ENCODE data around the gene DPP10. TPM values are rescaled to one million over a fixed set of nuclear protein-coding genes. Genes with fewer than 3 reads are reported as not detected.

The DPP10 gene
- total and polyA plus RNA-seq, 4 donors, result 0.04 to 4.1 (median 0.48) TPM

DNA sequence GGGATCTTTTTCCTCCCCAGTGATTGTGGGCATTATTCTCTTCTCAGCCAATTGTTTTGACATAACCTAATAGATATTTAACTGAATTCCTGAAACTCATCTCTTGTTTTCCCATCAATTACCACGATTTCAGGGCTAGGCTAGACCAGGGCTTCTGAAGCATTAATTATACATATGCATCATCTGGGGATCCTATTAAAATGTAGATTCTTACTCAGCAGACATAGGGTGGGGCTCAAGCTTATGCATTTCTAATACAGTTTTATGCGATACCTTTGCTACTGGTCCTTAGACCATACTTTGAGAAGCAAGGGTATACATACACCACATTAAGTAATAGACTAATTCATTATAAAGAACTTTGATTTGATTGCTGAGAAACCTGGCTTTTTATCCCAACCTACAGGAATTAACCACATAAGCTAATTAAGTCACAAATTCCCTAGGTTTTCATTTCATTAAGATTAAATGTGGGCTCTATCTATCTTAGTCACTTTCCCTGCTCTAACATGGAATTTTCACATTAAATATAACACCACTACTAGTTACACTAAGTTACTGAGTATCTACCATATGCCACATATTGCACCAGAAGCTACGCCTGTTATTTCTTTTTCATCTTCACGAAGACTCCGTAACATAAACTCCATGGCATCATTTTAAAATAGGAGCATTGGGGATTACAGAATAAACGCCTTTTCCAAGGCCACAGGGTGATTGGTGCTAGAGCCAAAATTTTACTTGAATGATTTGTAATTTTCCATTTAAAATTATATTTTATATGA lies 417.5 kb downstream of the DPP10 start:
- WGBS, result 53% methylated on average over 6 of the region's 6 CpGs
- H3K36me3 ChIP-seq (ENCODE audit: control insufficient read depth in 4 of 4, insufficient read depth in 3 of 4, low read depth in 1 of 4, low read length in 3 of 4), result peaks cover 0 to 1% (median 0%) of the 10 kb centered on the region in 4 donors
- no peak for DNase-seq (ENCODE audit: low spot score)
- H3K4me1 ChIP-seq (ENCODE audit: control insufficient read depth in 4 of 4, insufficient read depth in 4 of 4, low read length in 3 of 4), result no peaks in the 10 kb centered on the region
- H3K4me3 ChIP-seq (ENCODE audit: low read depth in 1 of 3, low read length in 3 of 3), result no peak overlapping the region
- H3K27me3 ChIP-seq (ENCODE audit: control insufficient read depth in 4 of 4, insufficient read depth in 4 of 4, low read length in 3 of 4), result no peaks in the 10 kb centered on the region
- H3K9me3 ChIP-seq (ENCODE audit: control insufficient read depth in 4 of 4, low read length in 3 of 4), result no peaks in the 10 kb centered on the region
- H3K9ac ChIP-seq (ENCODE audit: low read depth in 1 of 2, low read length in 2 of 2), result no peak overlapping the region
- TF ChIP-seq GABPA (IDR thresholded peaks at IDR 0.05 in 1 of 2, conservative IDR thresholded peaks at IDR 0.05 in 1 of 2) (no peak), YY1 (IDR thresholded peaks at IDR 0.05) (no peak), HNF4A (conservative IDR thresholded peaks at IDR 0.05) (no peak), FOXA2 (IDR thresholded peaks at IDR 0.05) (no peak), SP1 (IDR thresholded peaks at IDR 0.05) (no peak), EGR1 (IDR thresholded peaks at IDR 0.05; ENCODE audit: low read depth in 2 of 2) (no peak), RXRA (IDR thresholded peaks at IDR 0.05) (no peak), HNF4G (IDR thresholded peaks at IDR 0.05) (no peak), TAF1 (conservative IDR thresholded peaks at IDR 0.05) (no peak), RAD21 (IDR thresholded peaks at IDR 0.05) (no peak), JUND (IDR thresholded peaks at IDR 0.05) (no peak), NR2F2 (IDR thresholded peaks at IDR 0.05) (no peak)
- TF ChIP-seq, protein P1, sequence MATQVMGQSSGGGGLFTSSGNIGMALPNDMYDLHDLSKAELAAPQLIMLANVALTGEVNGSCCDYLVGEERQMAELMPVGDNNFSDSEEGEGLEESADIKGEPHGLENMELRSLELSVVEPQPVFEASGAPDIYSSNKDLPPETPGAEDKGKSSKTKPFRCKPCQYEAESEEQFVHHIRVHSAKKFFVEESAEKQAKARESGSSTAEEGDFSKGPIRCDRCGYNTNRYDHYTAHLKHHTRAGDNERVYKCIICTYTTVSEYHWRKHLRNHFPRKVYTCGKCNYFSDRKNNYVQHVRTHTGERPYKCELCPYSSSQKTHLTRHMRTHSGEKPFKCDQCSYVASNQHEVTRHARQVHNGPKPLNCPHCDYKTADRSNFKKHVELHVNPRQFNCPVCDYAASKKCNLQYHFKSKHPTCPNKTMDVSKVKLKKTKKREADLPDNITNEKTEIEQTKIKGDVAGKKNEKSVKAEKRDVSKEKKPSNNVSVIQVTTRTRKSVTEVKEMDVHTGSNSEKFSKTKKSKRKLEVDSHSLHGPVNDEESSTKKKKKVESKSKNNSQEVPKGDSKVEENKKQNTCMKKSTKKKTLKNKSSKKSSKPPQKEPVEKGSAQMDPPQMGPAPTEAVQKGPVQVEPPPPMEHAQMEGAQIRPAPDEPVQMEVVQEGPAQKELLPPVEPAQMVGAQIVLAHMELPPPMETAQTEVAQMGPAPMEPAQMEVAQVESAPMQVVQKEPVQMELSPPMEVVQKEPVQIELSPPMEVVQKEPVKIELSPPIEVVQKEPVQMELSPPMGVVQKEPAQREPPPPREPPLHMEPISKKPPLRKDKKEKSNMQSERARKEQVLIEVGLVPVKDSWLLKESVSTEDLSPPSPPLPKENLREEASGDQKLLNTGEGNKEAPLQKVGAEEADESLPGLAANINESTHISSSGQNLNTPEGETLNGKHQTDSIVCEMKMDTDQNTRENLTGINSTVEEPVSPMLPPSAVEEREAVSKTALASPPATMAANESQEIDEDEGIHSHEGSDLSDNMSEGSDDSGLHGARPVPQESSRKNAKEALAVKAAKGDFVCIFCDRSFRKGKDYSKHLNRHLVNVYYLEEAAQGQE (IDR thresholded peaks at IDR 0.05), result no peak
- TF ChIP-seq, protein P2, sequence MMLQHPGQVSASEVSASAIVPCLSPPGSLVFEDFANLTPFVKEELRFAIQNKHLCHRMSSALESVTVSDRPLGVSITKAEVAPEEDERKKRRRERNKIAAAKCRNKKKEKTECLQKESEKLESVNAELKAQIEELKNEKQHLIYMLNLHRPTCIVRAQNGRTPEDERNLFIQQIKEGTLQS (IDR thresholded peaks at IDR 0.05), result no peak
- TF ChIP-seq, protein P3, sequence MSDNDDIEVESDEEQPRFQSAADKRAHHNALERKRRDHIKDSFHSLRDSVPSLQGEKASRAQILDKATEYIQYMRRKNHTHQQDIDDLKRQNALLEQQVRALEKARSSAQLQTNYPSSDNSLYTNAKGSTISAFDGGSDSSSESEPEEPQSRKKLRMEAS (IDR thresholded peaks at IDR 0.05), result no peak
- TF ChIP-seq, protein P4, sequence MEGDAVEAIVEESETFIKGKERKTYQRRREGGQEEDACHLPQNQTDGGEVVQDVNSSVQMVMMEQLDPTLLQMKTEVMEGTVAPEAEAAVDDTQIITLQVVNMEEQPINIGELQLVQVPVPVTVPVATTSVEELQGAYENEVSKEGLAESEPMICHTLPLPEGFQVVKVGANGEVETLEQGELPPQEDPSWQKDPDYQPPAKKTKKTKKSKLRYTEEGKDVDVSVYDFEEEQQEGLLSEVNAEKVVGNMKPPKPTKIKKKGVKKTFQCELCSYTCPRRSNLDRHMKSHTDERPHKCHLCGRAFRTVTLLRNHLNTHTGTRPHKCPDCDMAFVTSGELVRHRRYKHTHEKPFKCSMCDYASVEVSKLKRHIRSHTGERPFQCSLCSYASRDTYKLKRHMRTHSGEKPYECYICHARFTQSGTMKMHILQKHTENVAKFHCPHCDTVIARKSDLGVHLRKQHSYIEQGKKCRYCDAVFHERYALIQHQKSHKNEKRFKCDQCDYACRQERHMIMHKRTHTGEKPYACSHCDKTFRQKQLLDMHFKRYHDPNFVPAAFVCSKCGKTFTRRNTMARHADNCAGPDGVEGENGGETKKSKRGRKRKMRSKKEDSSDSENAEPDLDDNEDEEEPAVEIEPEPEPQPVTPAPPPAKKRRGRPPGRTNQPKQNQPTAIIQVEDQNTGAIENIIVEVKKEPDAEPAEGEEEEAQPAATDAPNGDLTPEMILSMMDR (IDR thresholded peaks at IDR 0.05; ENCODE audit: low read depth, low read length, missing input control), result no peak
- TF ChIP-seq, protein P5, sequence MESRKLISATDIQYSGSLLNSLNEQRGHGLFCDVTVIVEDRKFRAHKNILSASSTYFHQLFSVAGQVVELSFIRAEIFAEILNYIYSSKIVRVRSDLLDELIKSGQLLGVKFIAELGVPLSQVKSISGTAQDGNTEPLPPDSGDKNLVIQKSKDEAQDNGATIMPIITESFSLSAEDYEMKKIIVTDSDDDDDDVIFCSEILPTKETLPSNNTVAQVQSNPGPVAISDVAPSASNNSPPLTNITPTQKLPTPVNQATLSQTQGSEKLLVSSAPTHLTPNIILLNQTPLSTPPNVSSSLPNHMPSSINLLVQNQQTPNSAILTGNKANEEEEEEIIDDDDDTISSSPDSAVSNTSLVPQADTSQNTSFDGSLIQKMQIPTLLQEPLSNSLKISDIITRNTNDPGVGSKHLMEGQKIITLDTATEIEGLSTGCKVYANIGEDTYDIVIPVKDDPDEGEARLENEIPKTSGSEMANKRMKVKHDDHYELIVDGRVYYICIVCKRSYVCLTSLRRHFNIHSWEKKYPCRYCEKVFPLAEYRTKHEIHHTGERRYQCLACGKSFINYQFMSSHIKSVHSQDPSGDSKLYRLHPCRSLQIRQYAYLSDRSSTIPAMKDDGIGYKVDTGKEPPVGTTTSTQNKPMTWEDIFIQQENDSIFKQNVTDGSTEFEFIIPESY (IDR thresholded peaks at IDR 0.05), result no peak
- H3K27ac ChIP-seq (ENCODE audit: low read depth in 1 of 2, low read length in 2 of 2), result no peak overlapping the region

Measured in liver (tissue), 9 donors.